K562 (cell line): Measurements from ENCODE around the gene CCDC17. TPM values are rescaled to one million over a fixed set of nuclear protein-coding genes. Genes with fewer than 3 reads are reported as not detected.
A peak's percentile ranks its signal among the peaks of the same experiment; 100 is the strongest.

Source experiments
- CREM ChIP-seq: IDR thresholded peaks from 2 replicates; pipeline ENCODE4 v1.6.1; 2014; ENCODE audit warnings: antibody characterized with exemption, low read depth
- ETV1 ChIP-seq: fragments of 450-650 bp; conservative IDR thresholded peaks from 2 replicates; pipeline ENCODE4 v1.6.1; 2016; ENCODE audit warnings: missing genetic modification characterization, control low read depth, low read depth, missing compliant biosample characterization
- FOXJ2 ChIP-seq: fragments of 200-800 bp; sonication (Bioruptor generic); IDR thresholded peaks from 2 replicates; pipeline ENCODE4 v1.6.1; 2016; ENCODE audit warnings: missing genetic modification characterization, missing compliant biosample characterization
- FOXJ3 ChIP-seq: sonication (generic); formaldehyde crosslinking; IDR thresholded peaks from 2 replicates; pipeline ENCODE4 v1.4.0; 2020; ENCODE audit warnings: mild to moderate bottlenecking, missing genetic modification reagents
- FOXK1 ChIP-seq: sonication (generic); formaldehyde crosslinking; IDR thresholded peaks from 2 replicates; pipeline ENCODE4 v1.8.0; 2022; ENCODE audit warnings: missing genetic modification reagents, mild to moderate bottlenecking, borderline replicate concordance
- HDAC1 ChIP-seq, 2 experiments: fragments of 450-650 bp; IDR thresholded peaks; 2 replicates each; pipeline ENCODE4 v1.6.1; 2016 to 2017; ENCODE audit warnings: inconsistent platforms in 1 of 2, mild to moderate bottlenecking in 1 of 2, moderate library complexity in 1 of 2
- HNRNPK ChIP-seq: fragments of 200-400 bp; formaldehyde crosslinking; IDR thresholded peaks from one replicate; pipeline ENCODE4 v1.6.1; 2018; ENCODE audit warnings: mild to moderate bottlenecking, low read depth, low read length; ENCODE audit not compliant: poor library complexity, severe bottlenecking
- NBN ChIP-seq: fragments of 450-650 bp; IDR thresholded peaks from 2 replicates; pipeline ENCODE4 v1.6.1; 2016; ENCODE audit warnings: low read depth, mild to moderate bottlenecking
- NCOA4 ChIP-seq: fragments of 450-650 bp; IDR thresholded peaks from 2 replicates; pipeline ENCODE4 v1.6.1; 2018; ENCODE audit warnings: mild to moderate bottlenecking; ENCODE audit not compliant: partially characterized antibody
- NFE2 ChIP-seq: IDR thresholded peaks from 2 replicates; pipeline ENCODE4 v1.6.1; 2014; ENCODE audit warnings: antibody characterized with exemption, low read depth
- POLR2AphosphoS5 ChIP-seq: IDR thresholded peaks from 2 replicates; pipeline ENCODE4 v1.6.1; 2011; ENCODE audit warnings: mild to moderate bottlenecking, low read depth, low read length, moderate library complexity; ENCODE audit not compliant: control insufficient read depth, insufficient read depth
- RHOXF2B ChIP-seq: fragments of 250-450 bp; sonication (Bioruptor Pico); conservative IDR thresholded peaks from 2 replicates; pipeline ENCODE4 v1.5.1; 2021
- SAFB ChIP-seq: fragments of 200-400 bp; formaldehyde crosslinking; IDR thresholded peaks from 2 replicates; pipeline ENCODE4 v1.6.1; 2017; ENCODE audit warnings: low read depth, low read length, borderline replicate concordance
- SMARCA5 ChIP-seq: fragments of 450-650 bp; IDR thresholded peaks from 2 replicates; pipeline ENCODE4 v1.6.1; 2016
- SMARCE1 ChIP-seq: fragments of 450-650 bp; IDR thresholded peaks from 2 replicates; pipeline ENCODE4 v1.7.1; 2016; ENCODE audit warnings: mild to moderate bottlenecking
- TOE1 ChIP-seq, 2 experiments: fragments of 450-650 bp in 1 of 2; sonication (generic) in 1 of 2; formaldehyde crosslinking in 1 of 2; IDR thresholded peaks; 2 replicates each; pipeline versions ENCODE4 v1.7.1 to v1.8.0; 2016 to 2022; ENCODE audit warnings: borderline replicate concordance in 2 of 2, mild to moderate bottlenecking in 2 of 2, antibody characterized with exemption in 1 of 2, inconsistent platforms in 1 of 2, low read depth in 1 of 2, missing genetic modification reagents in 1 of 2, moderate library complexity in 1 of 2
- ZKSCAN1 ChIP-seq: fragments of 150-350 bp; IDR thresholded peaks from 2 replicates; pipeline ENCODE4 v1.6.1; 2016; ENCODE audit warnings: low read depth, low read length
- ZKSCAN8 ChIP-seq: fragments of 200-800 bp; sonication (Bioruptor generic); IDR thresholded peaks from 2 replicates; pipeline ENCODE4 v1.6.1; 2016; ENCODE audit warnings: missing genetic modification characterization, missing compliant biosample characterization
- ZNF140 ChIP-seq: fragments of 250-450 bp; sonication (Bioruptor Pico); IDR thresholded peaks from 2 replicates; pipeline ENCODE4 v1.8.0; 2021; ENCODE audit warnings: moderate library complexity, mild to moderate bottlenecking, inconsistent platforms
- ZNF24 ChIP-seq: fragments of 450-650 bp; IDR thresholded peaks from 2 replicates; pipeline ENCODE4 v1.6.1; 2016
- ZNF3 ChIP-seq: fragments of 250-450 bp; sonication (Bioruptor Pico); IDR thresholded peaks from 2 replicates; pipeline ENCODE4 v1.5.0; 2021; ENCODE audit warnings: mild to moderate bottlenecking, moderate library complexity
- ZNF311 ChIP-seq: fragments of 250-450 bp; sonication (Bioruptor Pico); IDR thresholded peaks from 2 replicates; pipeline ENCODE4 v1.4.0; 2020; ENCODE audit warnings: mild to moderate bottlenecking, moderate library complexity
- ZNF586 ChIP-seq: fragments of 450-650 bp; formaldehyde crosslinking; conservative IDR thresholded peaks from 2 replicates; pipeline ENCODE4 v1.4.0; 2020; ENCODE audit warnings: mild to moderate bottlenecking, moderate library complexity
- ZNF699 ChIP-seq: fragments of 250-450 bp; sonication (Bioruptor Pico); IDR thresholded peaks from 2 replicates; pipeline ENCODE4 v1.8.0; 2021; ENCODE audit warnings: mild to moderate bottlenecking, moderate library complexity; ENCODE audit not compliant: insufficient replicate concordance
- polyA plus RNA-seq, 8 experiments: library from polyadenylated mRNA; depleted of rRNA in 4 of 8; stranded (reverse) in 5 of 8; unstranded in 3 of 8; fragments of >200 nt; fragmentation: Nextera tagmentation in 2 of 8; fragmentation: Illumina TruSeq in 1 of 8; extraction: Ambion mirVana in 2 of 8; extraction: Trizol in 1 of 8; gene quantifications; 2 replicates each; pipeline versions ENCODE4 v1.2.1 to v1.2.3, GENCODE V29; 2011 to 2014; ENCODE audit warnings: inconsistent platforms in 1 of 8, missing spikeins in 1 of 8
- total RNA-seq, 7 experiments: library from RNA; depleted of rRNA in 6 of 7; stranded (reverse); fragments of >200 nt in 6 of 7; fragmentation: Illumina TruSeq in 2 of 7; extraction: Trizol in 2 of 7; gene quantifications; 2 replicates each; pipeline versions ENCODE4 v1.2.1 to v1.2.3, GENCODE V29; 2011 to 2021; ENCODE audit warnings: low replicate concordance in 1 of 7
- TF ChIP-seq, protein P1 (sequence below): fragments of 250-450 bp; sonication (Bioruptor Pico); IDR thresholded peaks from 2 replicates; pipeline ENCODE4 v1.4.0; 2020; ENCODE audit warnings: mild to moderate bottlenecking, moderate library complexity
- TF ChIP-seq, protein P2 (sequence below): sonication (generic); formaldehyde crosslinking; IDR thresholded peaks from 2 replicates; pipeline ENCODE4 v1.8.0; 2023; ENCODE audit warnings: mild to moderate bottlenecking, missing genetic modification reagents

Gene CCDC17
- total and polyA plus RNA-seq, 9 of the 15 experiments (the other 6 are each of a cell fraction or from before 2014, with no cell fraction given) = 0.20 to 2.4 (median 0.85) TPM

DNA sequence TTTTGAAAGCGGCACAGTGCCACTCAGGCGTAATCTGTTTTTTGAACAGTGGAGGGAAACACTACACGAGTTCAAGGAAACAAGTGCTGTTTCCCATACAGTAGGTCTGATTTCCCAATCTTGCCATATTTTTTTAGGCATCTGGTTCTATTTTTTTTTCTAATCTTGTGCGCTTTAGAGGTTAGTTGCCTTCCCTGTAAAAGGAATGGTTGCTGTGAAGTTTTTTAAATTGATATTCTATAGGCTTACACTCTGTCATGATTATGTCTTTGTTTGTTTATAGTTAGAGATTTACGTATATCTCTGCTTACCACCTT, 38.8 kb downstream of the CCDC17 start (continued):
- TF ChIP-seq CREM = no peak
- TF ChIP-seq NFE2 = no peak
- TF ChIP-seq HDAC1 (IDR thresholded peaks at IDR 0.05) = peak in 1 of 2 experiments; percentile 6; a peak in 1 of 4 replicates
- TF ChIP-seq SMARCE1 = 0 out of 2 replicates have a peak, but pooled peaks have one; percentile 10
- TF ChIP-seq FOXJ3 = no peak
- no peak for TF ChIP-seq ZNF699 (CRISPR knock-in tag)
- 0 out of 2 replicates have a peak, but pooled peaks have one; percentile 36 for TF ChIP-seq FOXK1 (CRISPR knock-in tag)
- no peak for TF ChIP-seq ZKSCAN1
- no peak for TF ChIP-seq ZNF3 (CRISPR knock-in tag)
- no peak for TF ChIP-seq NCOA4
- TF ChIP-seq ZNF24 = no peak
- TF ChIP-seq SAFB = no peak
- TF ChIP-seq ZNF586 (CRISPR knock-in tag) = no peak
- no peak for TF ChIP-seq ETV1 (tag)
- TF ChIP-seq, protein P1, sequence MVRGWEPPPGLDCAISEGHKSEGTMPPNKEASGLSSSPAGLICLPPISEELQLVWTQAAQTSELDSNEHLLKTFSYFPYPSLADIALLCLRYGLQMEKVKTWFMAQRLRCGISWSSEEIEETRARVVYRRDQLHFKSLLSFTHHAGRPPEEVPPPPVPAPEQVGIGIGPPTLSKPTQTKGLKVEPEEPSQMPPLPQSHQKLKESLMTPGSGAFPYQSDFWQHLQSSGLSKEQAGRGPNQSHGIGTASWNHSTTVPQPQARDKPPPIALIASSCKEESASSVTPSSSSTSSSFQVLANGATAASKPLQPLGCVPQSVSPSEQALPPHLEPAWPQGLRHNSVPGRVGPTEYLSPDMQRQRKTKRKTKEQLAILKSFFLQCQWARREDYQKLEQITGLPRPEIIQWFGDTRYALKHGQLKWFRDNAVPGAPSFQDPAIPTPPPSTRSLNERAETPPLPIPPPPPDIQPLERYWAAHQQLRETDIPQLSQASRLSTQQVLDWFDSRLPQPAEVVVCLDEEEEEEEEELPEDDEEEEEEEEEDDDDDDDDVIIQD = no peak
- TF ChIP-seq POLR2AphosphoS5 = no peak
- TF ChIP-seq NBN = 0 out of 2 replicates have a peak, but pooled peaks have one; percentile 6
- no peak for TF ChIP-seq SMARCA5
- 0 out of 2 replicates have a peak, but pooled peaks have one; percentile 52 for TF ChIP-seq FOXJ2 (tag)
- no peak for TF ChIP-seq HNRNPK
- TF ChIP-seq ZNF140 (CRISPR knock-in tag) = no peak
- TF ChIP-seq ZNF311 (CRISPR knock-in tag) = no peak
- TF ChIP-seq TOE1 (IDR thresholded peaks at IDR 0.05; ENCODE audit: borderline replicate concordance) = no peak
- no peak for TF ChIP-seq TOE1 (CRISPR knock-in tag; IDR thresholded peaks at IDR 0.05; ENCODE audit: borderline replicate concordance, low read depth)
- no peak for TF ChIP-seq RHOXF2B
- TF ChIP-seq, protein P2, sequence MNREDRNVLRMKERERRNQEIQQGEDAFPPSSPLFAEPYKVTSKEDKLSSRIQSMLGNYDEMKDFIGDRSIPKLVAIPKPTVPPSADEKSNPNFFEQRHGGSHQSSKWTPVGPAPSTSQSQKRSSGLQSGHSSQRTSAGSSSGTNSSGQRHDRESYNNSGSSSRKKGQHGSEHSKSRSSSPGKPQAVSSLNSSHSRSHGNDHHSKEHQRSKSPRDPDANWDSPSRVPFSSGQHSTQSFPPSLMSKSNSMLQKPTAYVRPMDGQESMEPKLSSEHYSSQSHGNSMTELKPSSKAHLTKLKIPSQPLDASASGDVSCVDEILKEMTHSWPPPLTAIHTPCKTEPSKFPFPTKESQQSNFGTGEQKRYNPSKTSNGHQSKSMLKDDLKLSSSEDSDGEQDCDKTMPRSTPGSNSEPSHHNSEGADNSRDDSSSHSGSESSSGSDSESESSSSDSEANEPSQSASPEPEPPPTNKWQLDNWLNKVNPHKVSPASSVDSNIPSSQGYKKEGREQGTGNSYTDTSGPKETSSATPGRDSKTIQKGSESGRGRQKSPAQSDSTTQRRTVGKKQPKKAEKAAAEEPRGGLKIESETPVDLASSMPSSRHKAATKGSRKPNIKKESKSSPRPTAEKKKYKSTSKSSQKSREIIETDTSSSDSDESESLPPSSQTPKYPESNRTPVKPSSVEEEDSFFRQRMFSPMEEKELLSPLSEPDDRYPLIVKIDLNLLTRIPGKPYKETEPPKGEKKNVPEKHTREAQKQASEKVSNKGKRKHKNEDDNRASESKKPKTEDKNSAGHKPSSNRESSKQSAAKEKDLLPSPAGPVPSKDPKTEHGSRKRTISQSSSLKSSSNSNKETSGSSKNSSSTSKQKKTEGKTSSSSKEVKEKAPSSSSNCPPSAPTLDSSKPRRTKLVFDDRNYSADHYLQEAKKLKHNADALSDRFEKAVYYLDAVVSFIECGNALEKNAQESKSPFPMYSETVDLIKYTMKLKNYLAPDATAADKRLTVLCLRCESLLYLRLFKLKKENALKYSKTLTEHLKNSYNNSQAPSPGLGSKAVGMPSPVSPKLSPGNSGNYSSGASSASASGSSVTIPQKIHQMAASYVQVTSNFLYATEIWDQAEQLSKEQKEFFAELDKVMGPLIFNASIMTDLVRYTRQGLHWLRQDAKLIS = no peak
- no peak for TF ChIP-seq ZKSCAN8 (CRISPR knock-in tag)
